Measurements from ENCODE around the gene PCNX1.

- TF ChIP-seq CTCF (IDR thresholded peaks at IDR 0.05; ENCODE audit: insufficient read depth, low read length): no peak
- TF ChIP-seq GABPA (IDR thresholded peaks at IDR 0.05; ENCODE audit: low read depth): no peak
- no peak for TF ChIP-seq REST (IDR thresholded peaks at IDR 0.05; ENCODE audit: insufficient replicate concordance, low read depth)
- TF ChIP-seq POLR2AphosphoS5 (IDR thresholded peaks at IDR 0.05; ENCODE audit: low read depth): no peak
Observed at GRCh38 chr14:70995671-70996070, 88.4 kb downstream of the PCNX1 start.
